Measurements from ENCODE around the gene SDHA. TPM values are rescaled to one million over a fixed set of nuclear protein-coding genes. Genes with fewer than 3 reads are reported as not detected.

Gene SDHA
- total RNA-seq, 1 experiment from 2014 or later = 163 TPM

- TF ChIP-seq CTCF (conservative IDR thresholded peaks at IDR 0.05; ENCODE audit: low read depth, low read length) (no peak), EZH2 (IDR thresholded peaks at IDR 0.05; ENCODE audit: low read length, unreplicated experiment) (no peak), EZH2phosphoT487 (IDR thresholded peaks at IDR 0.05; ENCODE audit: borderline replicate concordance, low read length) (no peak)
- no peaks in the 10 kb centered on the region for H3K27me3 ChIP-seq (ENCODE audit: low read length)
- no peak overlapping the region for H3K4me3 ChIP-seq (ENCODE audit: low read length)
- no peaks in the 10 kb centered on the region for H3K9me3 ChIP-seq (ENCODE audit: low read length)
- H4K20me1 ChIP-seq (ENCODE audit: low read length) = peaks cover 4% of the 10 kb centered on the region; the same call in 1 of the 2 replicates
- no peak overlapping the region for H2AFZ ChIP-seq (ENCODE audit: low read length)
- H3K4me1 ChIP-seq (ENCODE audit: insufficient read depth, low read length) = peaks cover 25% of the 10 kb centered on the region
- ChIA-PET POLR2A (ENCODE audit: unreplicated experiment) (no interaction called here), CTCF (no interaction called here)
- peaks cover 38% of the 10 kb centered on the region for H3K79me2 ChIP-seq (ENCODE audit: low read length)
- no TSS peak for BruUV-seq (replicated peaks)
- no peaks in the 10 kb centered on the region for H3F3A ChIP-seq (ENCODE audit: low read length, unreplicated experiment)
- no peak overlapping the region for H3K4me2 ChIP-seq (ENCODE audit: low read length)
- H3K9me2 ChIP-seq (replicated peaks; ENCODE audit: low read length) = no peaks in the 10 kb centered on the region
- peaks cover 14% of the 10 kb centered on the region; the same call in 1 of the 2 replicates for H3K36me3 ChIP-seq (ENCODE audit: low read depth, low read length)
- intact Hi-C loops (cut with micrococcal nuclease) = no loop called here
- no peak overlapping the region for H3K9ac ChIP-seq (ENCODE audit: low read length)
- no peak overlapping the region for H3K27ac ChIP-seq (ENCODE audit: low read length)
- no peak for ATAC-seq
- DNase-seq = no peak
These were observed 13.7 kb upstream of the SDHA start for GRCh38 chr5:204462-204861.

GRCh38 chr5:204966-205670, 13.0 kb upstream of the SDHA start:
- TF ChIP-seq CTCF (conservative IDR thresholded peaks at IDR 0.05; ENCODE audit: low read depth, low read length) (no peak), EZH2 (IDR thresholded peaks at IDR 0.05; ENCODE audit: low read length, unreplicated experiment) (no peak), EZH2phosphoT487 (IDR thresholded peaks at IDR 0.05; ENCODE audit: borderline replicate concordance, low read length) (no peak)
- ATAC-seq (no peak), DNase-seq (no peak)
- intact Hi-C loops (cut with micrococcal nuclease) = no loop called here
- Histone ChIP-seq H3F3A (ENCODE audit: low read length, unreplicated experiment) (no peaks in the 10 kb centered on the region), H3K36me3 (ENCODE audit: low read depth, low read length) (peaks cover 14% of the 10 kb centered on the region; the same call in 1 of the 2 replicates), H3K4me3 (ENCODE audit: low read length) (no peak overlapping the region), H2AFZ (ENCODE audit: low read length) (no peak overlapping the region), H3K4me2 (ENCODE audit: low read length) (no peak overlapping the region), H3K9me2 (replicated peaks; ENCODE audit: low read length) (no peaks in the 10 kb centered on the region), H4K20me1 (ENCODE audit: low read length) (peaks cover 4% of the 10 kb centered on the region; the same call in 1 of the 2 replicates), H3K79me2 (ENCODE audit: low read length) (peaks cover 45% of the 10 kb centered on the region), H3K9ac (ENCODE audit: low read length) (no peak overlapping the region), H3K4me1 (ENCODE audit: insufficient read depth, low read length) (peaks cover 25% of the 10 kb centered on the region), H3K9me3 (ENCODE audit: low read length) (no peaks in the 10 kb centered on the region), H3K27me3 (ENCODE audit: low read length) (no peaks in the 10 kb centered on the region), H3K27ac (ENCODE audit: low read length) (no peak overlapping the region)
- POLR2A ChIA-PET (ENCODE audit: unreplicated experiment) = no interaction called here
- CTCF ChIA-PET = no interaction called here
- BruUV-seq (replicated peaks) = TSS peak; percentile 32

- H2AFZ ChIP-seq (ENCODE audit: low read length) = no peak overlapping the region
- H3K4me1 ChIP-seq (ENCODE audit: insufficient read depth, low read length) = peaks cover 25% of the 10 kb centered on the region
- no peak overlapping the region for H3K4me2 ChIP-seq (ENCODE audit: low read length)
- peaks cover 48% of the 10 kb centered on the region for H3K79me2 ChIP-seq (ENCODE audit: low read length)
- H3K9ac ChIP-seq (ENCODE audit: low read length) = peak overlapping the region; percentile 58; the same call in 1 of the 2 replicates
- ATAC-seq (peak; percentile 76), DNase-seq (no peak)
- H4K20me1 ChIP-seq (ENCODE audit: low read length) = peaks cover 4% of the 10 kb centered on the region; the same call in 1 of the 2 replicates
- BruUV-seq (replicated peaks) = no TSS peak
- peak overlapping the region; percentile 83 for H3K27ac ChIP-seq (ENCODE audit: low read length)
- TF ChIP-seq EZH2phosphoT487 (IDR thresholded peaks at IDR 0.05; ENCODE audit: borderline replicate concordance, low read length) (no peak), CTCF (conservative IDR thresholded peaks at IDR 0.05; ENCODE audit: low read depth, low read length) (no peak), EZH2 (IDR thresholded peaks at IDR 0.05; ENCODE audit: low read length, unreplicated experiment) (no peak)
- no peaks in the 10 kb centered on the region for H3K9me3 ChIP-seq (ENCODE audit: low read length)
- H3K4me3 ChIP-seq (ENCODE audit: low read length) = no peak overlapping the region
- no peaks in the 10 kb centered on the region for H3K9me2 ChIP-seq (replicated peaks; ENCODE audit: low read length)
- H3K27me3 ChIP-seq (ENCODE audit: low read length) = no peaks in the 10 kb centered on the region
- intact Hi-C loops (cut with micrococcal nuclease) = no loop called here
- H3F3A ChIP-seq (ENCODE audit: low read length, unreplicated experiment) = no peaks in the 10 kb centered on the region
- H3K36me3 ChIP-seq (ENCODE audit: low read depth, low read length) = peaks cover 14% of the 10 kb centered on the region; the same call in 1 of the 2 replicates
- ChIA-PET CTCF (no interaction called here), POLR2A (ENCODE audit: unreplicated experiment) (no interaction called here)
These were observed 11.7 kb upstream of the SDHA start for GRCh38 chr5:206406-206805.
